Measurements from ENCODE around the gene SYCP3.
"Not testable (repeated sequence)": the region's sequence is repeated elsewhere in the genome, so short reads cannot be mapped to it uniquely, and the experiment has no call there.

SYCP3 gene

DNA sequence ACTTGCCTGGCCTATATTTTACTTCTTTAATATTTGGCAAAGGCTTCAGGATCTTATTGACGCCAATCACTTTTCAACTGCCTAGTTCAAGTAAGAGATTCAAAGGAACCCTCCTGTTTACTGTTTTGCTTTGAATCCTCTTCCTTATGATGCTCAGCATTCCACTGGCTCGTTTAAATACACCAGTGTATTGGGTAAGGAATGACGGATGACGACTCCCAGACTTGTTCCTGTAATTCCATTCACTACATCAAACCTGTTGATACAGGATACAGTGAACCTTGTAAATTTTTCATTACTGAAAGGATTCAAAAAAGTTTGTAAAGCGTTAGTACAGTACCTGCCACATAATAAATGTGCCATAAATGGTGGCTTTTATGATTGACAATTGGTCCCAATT lies 1.7 kb upstream of the SYCP3 start:
- no peak overlapping the region for H3K4me3 ChIP-seq (replicated peaks; ENCODE audit: low read depth, low read length)
- TF ChIP-seq, protein P1, sequence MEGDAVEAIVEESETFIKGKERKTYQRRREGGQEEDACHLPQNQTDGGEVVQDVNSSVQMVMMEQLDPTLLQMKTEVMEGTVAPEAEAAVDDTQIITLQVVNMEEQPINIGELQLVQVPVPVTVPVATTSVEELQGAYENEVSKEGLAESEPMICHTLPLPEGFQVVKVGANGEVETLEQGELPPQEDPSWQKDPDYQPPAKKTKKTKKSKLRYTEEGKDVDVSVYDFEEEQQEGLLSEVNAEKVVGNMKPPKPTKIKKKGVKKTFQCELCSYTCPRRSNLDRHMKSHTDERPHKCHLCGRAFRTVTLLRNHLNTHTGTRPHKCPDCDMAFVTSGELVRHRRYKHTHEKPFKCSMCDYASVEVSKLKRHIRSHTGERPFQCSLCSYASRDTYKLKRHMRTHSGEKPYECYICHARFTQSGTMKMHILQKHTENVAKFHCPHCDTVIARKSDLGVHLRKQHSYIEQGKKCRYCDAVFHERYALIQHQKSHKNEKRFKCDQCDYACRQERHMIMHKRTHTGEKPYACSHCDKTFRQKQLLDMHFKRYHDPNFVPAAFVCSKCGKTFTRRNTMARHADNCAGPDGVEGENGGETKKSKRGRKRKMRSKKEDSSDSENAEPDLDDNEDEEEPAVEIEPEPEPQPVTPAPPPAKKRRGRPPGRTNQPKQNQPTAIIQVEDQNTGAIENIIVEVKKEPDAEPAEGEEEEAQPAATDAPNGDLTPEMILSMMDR (IDR thresholded peaks at IDR 0.05; ENCODE audit: low read depth, low read length, missing control alignments): no peak
- no peak for DNase-seq (ENCODE audit: extremely low read depth, low read depth)

DNA sequence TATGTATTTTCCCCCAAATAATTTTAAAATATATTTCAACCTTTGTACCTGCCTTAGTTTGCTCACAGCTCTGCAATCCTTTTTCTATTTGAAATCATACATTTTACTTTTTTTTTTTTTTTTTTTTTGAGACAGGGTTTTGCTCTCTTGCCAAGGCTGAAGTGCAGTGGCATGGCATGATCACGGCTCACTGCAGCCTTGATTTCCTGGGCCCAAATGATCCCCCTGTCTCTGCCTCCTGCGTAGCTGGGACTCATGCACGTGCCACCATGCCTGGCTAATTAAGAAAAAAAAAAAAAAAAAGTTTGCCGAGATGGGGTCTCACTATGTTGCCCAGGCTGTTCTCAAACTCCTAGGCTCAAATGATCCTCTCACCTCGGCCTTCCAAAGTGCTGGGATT lies 1.3 kb upstream of the SYCP3 start:
- DNase-seq (ENCODE audit: extremely low read depth, low read depth): no peak
- TF ChIP-seq, protein P1 (IDR thresholded peaks at IDR 0.05; ENCODE audit: low read depth, low read length, missing control alignments): no peak
- no peak overlapping the region for H3K4me3 ChIP-seq (replicated peaks; ENCODE audit: low read depth, low read length)

DNA sequence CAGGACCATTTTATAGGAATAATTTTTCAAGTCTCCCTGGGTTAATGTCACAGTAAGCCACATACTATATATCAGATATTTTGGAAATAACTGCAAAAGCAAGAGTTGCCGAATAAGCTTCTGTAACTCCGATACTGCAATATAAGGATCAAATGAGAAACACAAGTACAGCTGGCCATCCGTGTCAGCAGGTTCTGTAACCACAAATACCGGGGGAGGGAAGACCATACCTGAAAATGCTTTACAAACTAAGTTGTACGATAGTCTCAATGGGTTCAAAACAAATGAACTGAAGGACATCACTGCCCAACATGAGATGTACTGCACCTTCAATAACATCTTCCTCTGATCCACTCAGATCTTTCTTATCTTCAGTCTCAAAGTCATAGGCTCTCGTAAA lies 1.8 kb downstream of the SYCP3 start:
- H3K4me3 ChIP-seq (replicated peaks; ENCODE audit: low read depth, low read length): no peak overlapping the region
- DNase-seq (ENCODE audit: extremely low read depth, low read depth): no peak
- TF ChIP-seq, protein P1 (IDR thresholded peaks at IDR 0.05; ENCODE audit: low read depth, low read length, missing control alignments): no peak

DNA sequence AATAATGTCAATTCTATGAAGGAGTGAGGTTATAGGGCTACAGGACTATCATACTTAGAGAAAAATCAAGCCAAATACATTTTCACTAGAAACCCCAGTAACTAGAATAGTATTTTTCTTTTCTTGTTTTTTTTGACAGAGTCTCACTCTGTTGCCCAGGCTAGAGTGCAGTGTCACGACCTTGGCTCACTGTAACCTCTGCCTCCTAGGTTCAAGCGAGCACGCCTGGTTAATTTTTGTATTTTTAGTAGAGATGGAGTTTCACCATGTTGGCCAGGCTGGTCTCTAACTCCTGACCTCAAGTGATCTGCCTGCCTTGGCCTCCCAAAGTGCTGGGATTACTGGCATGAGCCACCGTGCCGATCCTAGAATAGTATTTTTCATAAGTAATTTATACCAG lies 4.8 kb downstream of the SYCP3 start:
- not testable (repeated sequence) for H3K4me3 ChIP-seq (replicated peaks; ENCODE audit: low read depth, low read length); DNase-seq (ENCODE audit: extremely low read depth, low read depth)

DNA sequence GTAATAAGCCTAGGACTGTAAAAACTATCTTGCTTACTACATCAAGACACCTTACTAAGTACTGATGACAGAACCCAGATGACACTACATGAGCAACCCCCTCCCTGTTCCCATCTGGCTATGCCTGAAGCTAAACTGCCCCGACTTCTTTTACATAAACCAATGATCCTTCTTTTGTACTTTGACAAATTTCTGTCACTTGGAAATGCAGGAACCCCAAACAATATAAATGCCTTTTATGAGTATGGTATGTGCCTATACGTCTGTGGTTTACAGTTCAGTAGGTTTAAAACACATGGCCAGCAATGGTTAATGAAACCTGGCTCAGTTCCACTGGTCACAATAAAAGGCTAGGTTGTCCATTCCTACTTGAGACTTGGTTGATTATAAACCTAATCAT lies 6.1 kb downstream of the SYCP3 start:
- no peak for DNase-seq (ENCODE audit: extremely low read depth, low read depth)
- H3K4me3 ChIP-seq (replicated peaks; ENCODE audit: low read depth, low read length): no peak overlapping the region
- TF ChIP-seq, protein P1 (IDR thresholded peaks at IDR 0.05; ENCODE audit: low read depth, low read length, missing control alignments): no peak

DNA sequence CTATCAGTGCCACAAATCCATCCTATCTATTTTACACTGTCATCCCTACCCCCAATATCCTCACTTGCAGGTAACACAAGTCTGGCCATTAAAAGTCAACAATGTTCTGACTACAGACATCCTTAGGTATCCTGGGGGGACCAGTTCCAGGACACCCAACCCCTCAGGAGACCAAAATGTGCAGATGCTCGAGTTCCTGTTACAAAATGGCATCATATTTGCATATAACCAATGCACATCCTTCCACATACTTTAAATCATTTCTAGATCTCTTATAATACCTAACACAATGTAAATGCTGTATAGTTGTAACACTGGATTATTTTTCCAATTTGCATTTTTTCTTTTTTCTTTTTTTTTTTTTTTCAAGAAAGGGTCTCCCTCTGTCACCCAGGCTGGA lies 6.9 kb downstream of the SYCP3 start:
- TF ChIP-seq, protein P1 (IDR thresholded peaks at IDR 0.05; ENCODE audit: low read depth, low read length, missing control alignments): no peak
- no peak overlapping the region for H3K4me3 ChIP-seq (replicated peaks; ENCODE audit: low read depth, low read length)
- DNase-seq (ENCODE audit: extremely low read depth, low read depth): no peak

- DNase-seq (ENCODE audit: extremely low read depth, low read depth): no peak
- no peak overlapping the region for H3K4me3 ChIP-seq (replicated peaks; ENCODE audit: low read depth, low read length)
- TF ChIP-seq, protein P1 (IDR thresholded peaks at IDR 0.05; ENCODE audit: low read depth, low read length, missing control alignments): no peak
These were observed 9.4 kb downstream of the SYCP3 start for GRCh38 chr12:101729842-101730241.
